ENCODE measurements around the gene KCTD3.

Gene KCTD3

DNA sequence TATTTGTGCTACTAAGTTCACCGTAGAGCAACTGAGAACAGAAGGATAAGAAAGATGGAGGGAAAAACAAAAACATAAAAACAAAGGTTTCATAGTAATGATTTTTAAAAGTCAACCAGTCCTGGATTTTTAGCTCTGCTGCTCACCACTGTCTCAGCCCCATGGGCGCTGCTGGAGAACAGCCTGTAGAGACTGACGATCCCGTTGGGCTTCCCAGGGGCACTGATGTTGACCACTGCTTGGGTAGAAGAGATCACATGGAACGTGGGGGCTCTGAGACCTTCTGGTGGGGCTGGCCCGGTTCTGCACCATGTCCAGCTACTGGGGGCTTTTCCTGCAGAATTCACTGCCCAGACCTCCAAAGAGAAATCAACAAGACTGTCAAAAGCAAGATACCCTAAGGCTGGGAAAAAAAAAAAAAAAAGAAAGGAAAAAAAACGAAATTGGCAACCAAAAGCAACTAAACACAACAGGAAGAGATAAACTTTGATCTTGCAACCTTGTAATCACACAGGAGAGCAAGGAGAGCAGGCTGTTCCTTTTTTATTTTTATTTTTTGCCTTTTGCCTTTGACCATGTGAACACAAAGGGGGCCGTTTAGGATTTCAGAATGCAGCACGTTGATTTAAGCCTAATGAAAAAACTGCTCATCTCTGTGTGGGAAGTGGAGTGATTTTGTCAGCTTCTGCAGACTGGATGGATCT lies 83.5 kb downstream of the KCTD3 start:
- H3K18ac ChIP-seq (ENCODE audit: low read depth in 1 of 2, low read length in 2 of 2) = no peak overlapping the region
- H3K9me3 ChIP-seq (ENCODE audit: control insufficient read depth, low read length) = no peaks in the 10 kb centered on the region
- H3K27me3 ChIP-seq (ENCODE audit: control insufficient read depth in 1 of 2, insufficient read depth in 1 of 2, low read length in 2 of 2) = peaks cover 0 to 3% of the 10 kb centered on the region in 2 experiments
- H4K91ac ChIP-seq (ENCODE audit: low read length) = no peak overlapping the region
- no peak overlapping the region for H3K4ac ChIP-seq (ENCODE audit: low read depth in 1 of 2, low read length in 2 of 2)
- no peaks in the 10 kb centered on the region for H3K79me1 ChIP-seq (replicated peaks; ENCODE audit: low read length, poor library complexity, severe bottlenecking)
- H3K4me2 ChIP-seq (ENCODE audit: low read length, poor library complexity, severe bottlenecking) = no peak overlapping the region
- no peak overlapping the region for H2AK5ac ChIP-seq (ENCODE audit: low read length, severe bottlenecking)
- H3K36me3 ChIP-seq (ENCODE audit: control insufficient read depth in 1 of 2, insufficient read depth in 2 of 2, low read depth in 1 of 2, low read length in 2 of 2) = no peaks in the 10 kb centered on the region
- H3K14ac ChIP-seq (ENCODE audit: low read length in 2 of 2) = no peak overlapping the region
- no peak overlapping the region for H2BK5ac ChIP-seq (ENCODE audit: low read depth, low read length, poor library complexity, severe bottlenecking)
- no peak overlapping the region for H4K8ac ChIP-seq (ENCODE audit: low read length)
- H3K4me3 ChIP-seq (ENCODE audit: insufficient read depth in 1 of 2, low read depth in 1 of 2, low read length in 2 of 2) = no peak overlapping the region
- no peak overlapping the region for H2BK120ac ChIP-seq (ENCODE audit: low read depth, low read length)
- no peak overlapping the region for H3K9ac ChIP-seq (ENCODE audit: low read length)
- no peak overlapping the region for H2AFZ ChIP-seq (ENCODE audit: low read depth, low read length)
- no peak overlapping the region for H2BK15ac ChIP-seq (ENCODE audit: low read depth, poor library complexity, severe bottlenecking)
- H2BK12ac ChIP-seq (ENCODE audit: low read length in 2 of 2) = no peak overlapping the region
- no peaks in the 10 kb centered on the region for H3K4me1 ChIP-seq (ENCODE audit: control insufficient read depth, insufficient read depth, low read depth, low read length)
- no peak overlapping the region for H3K27ac ChIP-seq (ENCODE audit: low read length, poor library complexity, severe bottlenecking)
- WGBS = 68% methylated on average over 6 of the region's 9 CpGs
- no peak for DNase-seq
- peak overlapping the region in 1 of 2 experiments; percentile 59 for H3K23ac ChIP-seq (ENCODE audit: low read length in 2 of 2)

DNA sequence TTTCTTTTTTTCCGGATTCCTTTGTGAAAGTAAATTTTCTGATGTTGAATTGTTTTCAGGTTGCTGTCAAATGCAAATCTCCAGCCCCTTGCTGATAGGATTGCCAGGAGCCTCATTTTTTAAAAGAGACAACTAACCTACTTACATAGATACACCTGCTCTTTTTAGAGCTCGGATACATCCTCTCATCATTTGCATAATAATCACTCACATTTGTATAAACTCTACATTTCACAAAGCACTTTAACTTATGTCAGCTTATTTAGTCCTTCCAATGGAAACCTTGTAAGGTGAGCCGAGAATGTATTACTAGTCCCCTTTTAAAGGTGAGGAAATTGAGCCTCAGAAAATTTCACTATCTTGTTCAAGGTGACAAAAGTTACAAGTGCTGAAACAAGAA lies 84.8 kb downstream of the KCTD3 start:
- H3K9ac ChIP-seq (ENCODE audit: low read length) = no peak overlapping the region
- peaks cover 0 to 3% of the 10 kb centered on the region in 2 experiments for H3K27me3 ChIP-seq (ENCODE audit: control insufficient read depth in 1 of 2, insufficient read depth in 1 of 2, low read length in 2 of 2)
- H3K79me1 ChIP-seq (replicated peaks; ENCODE audit: low read length, poor library complexity, severe bottlenecking) = no peaks in the 10 kb centered on the region
- H3K4me1 ChIP-seq (ENCODE audit: control insufficient read depth, insufficient read depth, low read depth, low read length) = no peaks in the 10 kb centered on the region
- no peaks in the 10 kb centered on the region for H3K9me3 ChIP-seq (ENCODE audit: control insufficient read depth, low read length)
- no peak for DNase-seq
- no peak overlapping the region for H3K27ac ChIP-seq (ENCODE audit: low read length, poor library complexity, severe bottlenecking)
- no peak overlapping the region for H2BK5ac ChIP-seq (ENCODE audit: low read depth, low read length, poor library complexity, severe bottlenecking)
- H3K18ac ChIP-seq (ENCODE audit: low read depth in 1 of 2, low read length in 2 of 2) = no peak overlapping the region
- no peaks in the 10 kb centered on the region for H3K36me3 ChIP-seq (ENCODE audit: control insufficient read depth in 1 of 2, insufficient read depth in 2 of 2, low read depth in 1 of 2, low read length in 2 of 2)
- no peak overlapping the region for H2AK5ac ChIP-seq (ENCODE audit: low read length, severe bottlenecking)
- no peak overlapping the region for H2BK120ac ChIP-seq (ENCODE audit: low read depth, low read length)
- H2AFZ ChIP-seq (ENCODE audit: low read depth, low read length) = no peak overlapping the region
- H3K14ac ChIP-seq (ENCODE audit: low read length in 2 of 2) = no peak overlapping the region
- H3K4ac ChIP-seq (ENCODE audit: low read depth in 1 of 2, low read length in 2 of 2) = no peak overlapping the region
- H4K8ac ChIP-seq (ENCODE audit: low read length) = no peak overlapping the region
- no peak overlapping the region for H2BK12ac ChIP-seq (ENCODE audit: low read length in 2 of 2)
- H3K23ac ChIP-seq (ENCODE audit: low read length in 2 of 2) = no peak overlapping the region
- no peak overlapping the region for H2BK15ac ChIP-seq (ENCODE audit: low read depth, poor library complexity, severe bottlenecking)
- WGBS = 45% methylated on average over 2 of the region's 3 CpGs
- H4K91ac ChIP-seq (ENCODE audit: low read length) = no peak overlapping the region
- no peak overlapping the region for H3K4me3 ChIP-seq (ENCODE audit: insufficient read depth in 1 of 2, low read depth in 1 of 2, low read length in 2 of 2)
- no peak overlapping the region for H3K4me2 ChIP-seq (ENCODE audit: low read length, poor library complexity, severe bottlenecking)

DNA sequence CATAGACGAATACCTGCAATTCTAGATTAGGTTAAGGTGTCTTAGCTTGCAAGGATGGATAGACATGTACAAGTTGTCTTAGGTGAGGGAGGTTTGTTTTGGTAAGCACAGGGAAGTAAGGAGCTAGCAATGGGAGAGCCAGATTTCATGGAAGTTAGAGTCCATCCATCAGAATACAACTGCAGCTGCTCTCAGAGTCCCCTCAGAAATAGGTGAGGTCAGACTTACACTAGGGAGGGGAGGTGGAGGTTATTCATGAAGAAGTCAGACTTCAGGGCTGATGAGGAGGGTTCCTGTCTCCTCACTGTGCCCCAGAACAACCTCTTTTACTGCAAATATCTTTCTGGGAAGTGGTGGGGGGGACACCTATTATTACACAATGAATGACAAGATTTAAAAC lies 85.3 kb downstream of the KCTD3 start:
- Histone ChIP-seq H2BK12ac (ENCODE audit: low read length in 2 of 2) (no peak overlapping the region), H3K18ac (ENCODE audit: low read depth in 1 of 2, low read length in 2 of 2) (no peak overlapping the region), H3K27me3 (ENCODE audit: control insufficient read depth in 1 of 2, insufficient read depth in 1 of 2, low read length in 2 of 2) (peaks cover 0 to 3% of the 10 kb centered on the region in 2 experiments), H2AK5ac (ENCODE audit: low read length, severe bottlenecking) (no peak overlapping the region), H2BK5ac (ENCODE audit: low read depth, low read length, poor library complexity, severe bottlenecking) (no peak overlapping the region), H3K14ac (ENCODE audit: low read length in 2 of 2) (no peak overlapping the region), H3K36me3 (ENCODE audit: control insufficient read depth in 1 of 2, insufficient read depth in 2 of 2, low read depth in 1 of 2, low read length in 2 of 2) (no peaks in the 10 kb centered on the region), H3K9ac (ENCODE audit: low read length) (no peak overlapping the region), H3K23ac (ENCODE audit: low read length in 2 of 2) (no peak overlapping the region), H3K9me3 (ENCODE audit: control insufficient read depth, low read length) (no peaks in the 10 kb centered on the region), H3K4me3 (ENCODE audit: insufficient read depth in 1 of 2, low read depth in 1 of 2, low read length in 2 of 2) (no peak overlapping the region), H3K4me1 (ENCODE audit: control insufficient read depth, insufficient read depth, low read depth, low read length) (no peaks in the 10 kb centered on the region), H3K4ac (ENCODE audit: low read depth in 1 of 2, low read length in 2 of 2) (no peak overlapping the region), H3K27ac (ENCODE audit: low read length, poor library complexity, severe bottlenecking) (no peak overlapping the region), H3K4me2 (ENCODE audit: low read length, poor library complexity, severe bottlenecking) (no peak overlapping the region), H2AFZ (ENCODE audit: low read depth, low read length) (no peak overlapping the region), H2BK120ac (ENCODE audit: low read depth, low read length) (no peak overlapping the region), H2BK15ac (ENCODE audit: low read depth, poor library complexity, severe bottlenecking) (no peak overlapping the region), H4K8ac (ENCODE audit: low read length) (no peak overlapping the region), H4K91ac (ENCODE audit: low read length) (no peak overlapping the region), H3K79me1 (replicated peaks; ENCODE audit: low read length, poor library complexity, severe bottlenecking) (no peaks in the 10 kb centered on the region)
- DNase-seq = no peak
- WGBS = 82% methylated on average over 1 of the region's 1 CpG

GRCh38 chr1:215657047-215657446 lies 89.9 kb downstream of the KCTD3 start:
- Histone ChIP-seq H3K36me3 (ENCODE audit: control insufficient read depth in 1 of 2, insufficient read depth in 2 of 2, low read depth in 1 of 2, low read length in 2 of 2) (no peaks in the 10 kb centered on the region), H2BK15ac (ENCODE audit: low read depth, poor library complexity, severe bottlenecking) (no peak overlapping the region), H2AK5ac (ENCODE audit: low read length, severe bottlenecking) (no peak overlapping the region), H3K27ac (ENCODE audit: low read length, poor library complexity, severe bottlenecking) (no peak overlapping the region), H2BK120ac (ENCODE audit: low read depth, low read length) (no peak overlapping the region), H3K23ac (ENCODE audit: low read length in 2 of 2) (no peak overlapping the region), H3K18ac (ENCODE audit: low read depth in 1 of 2, low read length in 2 of 2) (no peak overlapping the region), H3K79me1 (replicated peaks; ENCODE audit: low read length, poor library complexity, severe bottlenecking) (no peaks in the 10 kb centered on the region), H4K8ac (ENCODE audit: low read length) (no peak overlapping the region), H3K4ac (ENCODE audit: low read depth in 1 of 2, low read length in 2 of 2) (no peak overlapping the region), H3K4me1 (ENCODE audit: control insufficient read depth, insufficient read depth, low read depth, low read length) (no peaks in the 10 kb centered on the region), H3K14ac (ENCODE audit: low read length in 2 of 2) (no peak overlapping the region), H3K9ac (ENCODE audit: low read length) (no peak overlapping the region), H3K27me3 (ENCODE audit: control insufficient read depth in 1 of 2, insufficient read depth in 1 of 2, low read length in 2 of 2) (no peaks in the 10 kb centered on the region), H4K91ac (ENCODE audit: low read length) (no peak overlapping the region), H2BK5ac (ENCODE audit: low read depth, low read length, poor library complexity, severe bottlenecking) (no peak overlapping the region), H3K9me3 (ENCODE audit: control insufficient read depth, low read length) (no peaks in the 10 kb centered on the region), H3K4me3 (ENCODE audit: insufficient read depth in 1 of 2, low read depth in 1 of 2, low read length in 2 of 2) (no peak overlapping the region), H3K4me2 (ENCODE audit: low read length, poor library complexity, severe bottlenecking) (no peak overlapping the region), H2BK12ac (ENCODE audit: low read length in 2 of 2) (no peak overlapping the region), H2AFZ (ENCODE audit: low read depth, low read length) (no peak overlapping the region)
- DNase-seq = no peak
- WGBS = 95% methylated on average over 4 of the region's 4 CpGs

Measured in mesenchymal stem cell (in vitro differentiated cells and primary cell).